Vagina (tissue), 2 donors: Measurements from ENCODE around the gene TPBGL. TPM values are rescaled to one million over a fixed set of nuclear protein-coding genes. Genes with fewer than 3 reads are reported as not detected.

Experiments
- DNase-seq, 2 donors: peaks; one replicate each; pipeline ENCODE4 v3.0.0-alpha.2; 2017; ENCODE audit errors: extremely low spot score in 2 of 2
- H3K27ac ChIP-seq: fragments of 200-600 bp; sonication (generic); one replicate; pipeline ENCODE4 v1.5.1; 2019
- H3K27me3 ChIP-seq: fragments of 200-600 bp; sonication (generic); one replicate; pipeline ENCODE4 v1.5.1; 2019
- H3K36me3 ChIP-seq, 2 donors: fragments of 200-600 bp; sonication (generic); one replicate each; pipeline ENCODE4 v1.5.1; 2017 to 2019
- H3K4me1 ChIP-seq: fragments of 200-600 bp; sonication (generic); one replicate; pipeline ENCODE4 v1.5.1; 2019
- H3K4me3 ChIP-seq, 2 donors: fragments of 200-600 bp; sonication (generic); 1 replicate in 1 of 2; 2 replicates in 1 of 2; pipeline ENCODE4 v1.5.1; 2016 to 2019
- H3K9me3 ChIP-seq: fragments of 200-600 bp; sonication (generic); one replicate; pipeline ENCODE4 v1.5.1; 2019
- POLR2A ChIP-seq, 2 donors: fragments of 450-650 bp; IDR thresholded peaks; one replicate each; pipeline ENCODE4 v1.6.1; 2017; ENCODE audit warnings: antibody characterized with exemption in 2 of 2, mild to moderate bottlenecking in 2 of 2, moderate library complexity in 2 of 2
- POLR2AphosphoS5 ChIP-seq, 2 donors: sonication (generic); formaldehyde crosslinking; IDR thresholded peaks; one replicate each; pipeline ENCODE4 v1.9.0; 2017; ENCODE audit warnings: antibody characterized with exemption in 2 of 2, mild to moderate bottlenecking in 2 of 2, low read depth in 1 of 2; ENCODE audit not compliant: insufficient read depth in 1 of 2
- intact Hi-C: fragments of 100-400 bp; cut with DNase I; formaldehyde crosslinking; loops from one replicate; pipeline ENCODE4 v1.15.1; 2023
- total RNA-seq: library from RNA; depleted of rRNA; stranded (reverse); fragments of >200 nt; gene quantifications from one replicate; pipeline ENCODE4 v1.2.3, GENCODE V29; 2016
- TF ChIP-seq, protein P1 (sequence below), 3 experiments: fragments of 450-650 bp in 2 of 3; fragments of 200-600 bp in 1 of 3; sonication (generic) in 1 of 3; IDR thresholded peaks; one replicate each; pipeline ENCODE4 v1.5.1; 2017 to 2019; ENCODE audit warnings: antibody characterized with exemption in 3 of 3, mild to moderate bottlenecking in 2 of 3, moderate library complexity in 2 of 3

The TPBGL gene
- total RNA-seq, 1 donor from 2014 or later, result 1.7 TPM

- H3K27me3 ChIP-seq, result no peaks in the 10 kb centered on the region
- no peaks in the 10 kb centered on the region for H3K9me3 ChIP-seq
- TF ChIP-seq, protein P1, sequence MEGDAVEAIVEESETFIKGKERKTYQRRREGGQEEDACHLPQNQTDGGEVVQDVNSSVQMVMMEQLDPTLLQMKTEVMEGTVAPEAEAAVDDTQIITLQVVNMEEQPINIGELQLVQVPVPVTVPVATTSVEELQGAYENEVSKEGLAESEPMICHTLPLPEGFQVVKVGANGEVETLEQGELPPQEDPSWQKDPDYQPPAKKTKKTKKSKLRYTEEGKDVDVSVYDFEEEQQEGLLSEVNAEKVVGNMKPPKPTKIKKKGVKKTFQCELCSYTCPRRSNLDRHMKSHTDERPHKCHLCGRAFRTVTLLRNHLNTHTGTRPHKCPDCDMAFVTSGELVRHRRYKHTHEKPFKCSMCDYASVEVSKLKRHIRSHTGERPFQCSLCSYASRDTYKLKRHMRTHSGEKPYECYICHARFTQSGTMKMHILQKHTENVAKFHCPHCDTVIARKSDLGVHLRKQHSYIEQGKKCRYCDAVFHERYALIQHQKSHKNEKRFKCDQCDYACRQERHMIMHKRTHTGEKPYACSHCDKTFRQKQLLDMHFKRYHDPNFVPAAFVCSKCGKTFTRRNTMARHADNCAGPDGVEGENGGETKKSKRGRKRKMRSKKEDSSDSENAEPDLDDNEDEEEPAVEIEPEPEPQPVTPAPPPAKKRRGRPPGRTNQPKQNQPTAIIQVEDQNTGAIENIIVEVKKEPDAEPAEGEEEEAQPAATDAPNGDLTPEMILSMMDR (IDR thresholded peaks at IDR 0.05), result no peak
- no peak for TF ChIP-seq POLR2A (IDR thresholded peaks at IDR 0.05)
- TF ChIP-seq POLR2AphosphoS5 (IDR thresholded peaks at IDR 0.05; ENCODE audit: insufficient read depth in 1 of 2, low read depth in 1 of 2), result no peak
- DNase-seq, result no peak
- intact Hi-C loops, result loop anchor here (5.0 to 10.0 kb wide), 2 partner anchors 34 to 241 kb away; partner anchors contain the start of gene GDPD5
- no peak overlapping the region for H3K4me3 ChIP-seq
- H3K27ac ChIP-seq, result no peak overlapping the region
- H3K4me1 ChIP-seq, result no peaks in the 10 kb centered on the region
- H3K36me3 ChIP-seq, result peaks cover 0 to 19% of the 10 kb centered on the region in 2 donors
Observed at GRCh38 chr11:75283391-75283931, 42.9 kb downstream of the TPBGL start.

DNA sequence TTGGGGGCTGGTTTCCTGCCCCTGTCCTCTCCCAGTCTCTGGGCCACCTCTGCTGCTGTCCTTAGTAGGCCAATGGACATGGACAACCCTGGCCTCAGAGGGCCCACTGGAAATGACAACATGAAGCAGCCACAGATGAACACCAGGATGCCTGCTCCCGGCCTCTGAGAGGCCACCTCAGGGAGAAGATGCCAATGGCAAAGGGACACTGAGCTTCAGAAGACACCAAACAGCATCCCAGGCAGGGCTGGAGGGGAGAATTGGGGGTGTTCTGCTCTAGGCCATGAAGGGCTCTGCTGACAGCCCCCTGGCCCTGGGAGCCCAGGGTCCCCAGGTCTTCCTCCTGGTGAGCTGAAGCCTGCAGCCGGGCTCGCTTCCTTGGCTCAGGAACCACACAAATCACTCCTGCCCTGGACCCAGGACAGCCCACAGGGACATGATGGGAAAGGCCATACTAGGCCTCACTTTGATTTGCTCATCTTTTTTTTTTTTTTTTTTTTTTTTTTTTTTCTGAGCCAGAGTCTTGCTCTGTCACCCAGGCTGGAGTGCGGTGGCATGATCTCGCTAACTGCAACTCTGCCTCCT, 45.3 kb downstream of the TPBGL start:
- TF ChIP-seq POLR2A (IDR thresholded peaks at IDR 0.05) (no peak), POLR2AphosphoS5 (IDR thresholded peaks at IDR 0.05; ENCODE audit: insufficient read depth in 1 of 2, low read depth in 1 of 2) (no peak)
- TF ChIP-seq, protein P1 (IDR thresholded peaks at IDR 0.05), result no peak
- Histone ChIP-seq H3K36me3 (peaks cover 0 to 16% of the 10 kb centered on the region in 2 donors), H3K27ac (no peak overlapping the region), H3K9me3 (no peaks in the 10 kb centered on the region), H3K27me3 (no peaks in the 10 kb centered on the region), H3K4me3 (no peak overlapping the region), H3K4me1 (no peaks in the 10 kb centered on the region)
- no peak for DNase-seq
- intact Hi-C loops, result loop anchor here (10.0 kb wide), 1 partner anchor 239 kb away; the partner anchor contains the start of gene GDPD5

GRCh38 chr11:75286826-75287465, 46.4 kb downstream of the TPBGL start:
- TF ChIP-seq POLR2AphosphoS5 (IDR thresholded peaks at IDR 0.05; ENCODE audit: insufficient read depth in 1 of 2, low read depth in 1 of 2) (no peak), POLR2A (IDR thresholded peaks at IDR 0.05) (no peak)
- TF ChIP-seq, protein P1 (IDR thresholded peaks at IDR 0.05), result no peak
- Histone ChIP-seq H3K36me3 (peaks cover 0 to 7% of the 10 kb centered on the region in 2 donors), H3K27me3 (no peaks in the 10 kb centered on the region), H3K27ac (no peak overlapping the region), H3K4me1 (no peaks in the 10 kb centered on the region), H3K9me3 (no peaks in the 10 kb centered on the region), H3K4me3 (no peak overlapping the region)
- no peak for DNase-seq
- intact Hi-C loops, result loop anchor here (10.0 kb wide), 1 partner anchor 238 kb away; the partner anchor contains the start of gene GDPD5

GRCh38 chr11:75287579-75287978, 47.0 kb downstream of the TPBGL start:
- TF ChIP-seq POLR2A (IDR thresholded peaks at IDR 0.05) (no peak), POLR2AphosphoS5 (IDR thresholded peaks at IDR 0.05; ENCODE audit: insufficient read depth in 1 of 2, low read depth in 1 of 2) (no peak)
- TF ChIP-seq, protein P1 (IDR thresholded peaks at IDR 0.05), result no peak
- H3K4me3 ChIP-seq, result no peak overlapping the region
- no peaks in the 10 kb centered on the region for H3K27me3 ChIP-seq
- intact Hi-C loops, result loop anchor here (10.0 kb wide), 1 partner anchor 237 kb away; the partner anchor contains the start of gene GDPD5
- no peak overlapping the region for H3K27ac ChIP-seq
- no peaks in the 10 kb centered on the region for H3K9me3 ChIP-seq
- no peaks in the 10 kb centered on the region for H3K4me1 ChIP-seq
- peaks cover 0 to 7% of the 10 kb centered on the region in 2 donors for H3K36me3 ChIP-seq
- DNase-seq, result no peak

GRCh38 chr11:75289511-75289760, 48.9 kb downstream of the TPBGL start:
- no peaks in the 10 kb centered on the region for H3K27me3 ChIP-seq
- no peaks in the 10 kb centered on the region for H3K9me3 ChIP-seq
- TF ChIP-seq POLR2AphosphoS5 (IDR thresholded peaks at IDR 0.05; ENCODE audit: insufficient read depth in 1 of 2, low read depth in 1 of 2) (no peak), POLR2A (IDR thresholded peaks at IDR 0.05) (no peak)
- TF ChIP-seq, protein P1 (IDR thresholded peaks at IDR 0.05), result no peak
- intact Hi-C loops, result loop anchor here (10.0 kb wide), 1 partner anchor 235 kb away; the partner anchor contains the start of gene GDPD5
- no peaks in the 10 kb centered on the region for H3K4me1 ChIP-seq
- H3K4me3 ChIP-seq, result no peak overlapping the region
- DNase-seq, result no peak
- H3K27ac ChIP-seq, result no peak overlapping the region
- no peaks in the 10 kb centered on the region for H3K36me3 ChIP-seq
